Transverse colon (tissue), 4 donors: ENCODE data around the gene TP53AIP1.

Experiments
- POLR2AphosphoS5 ChIP-seq, 3 donors: sonication (generic); formaldehyde crosslinking; IDR thresholded peaks; one replicate each; pipeline ENCODE4 v1.6.1; 2016; ENCODE audit warnings: antibody characterized with exemption in 3 of 3
- TF ChIP-seq, protein P1 (sequence below), 5 experiments: fragments of 200-600 bp in 3 of 5; fragments of 450-650 bp in 2 of 5; sonication (generic) in 3 of 5; IDR thresholded peaks; 1 replicate in 2 of 5; 2 replicates in 3 of 5; pipeline ENCODE4 v1.5.1; 2016 to 2017; ENCODE audit warnings: antibody characterized with exemption in 5 of 5, inconsistent platforms in 3 of 5, mild to moderate bottlenecking in 2 of 5, moderate library complexity in 1 of 5

DNA sequence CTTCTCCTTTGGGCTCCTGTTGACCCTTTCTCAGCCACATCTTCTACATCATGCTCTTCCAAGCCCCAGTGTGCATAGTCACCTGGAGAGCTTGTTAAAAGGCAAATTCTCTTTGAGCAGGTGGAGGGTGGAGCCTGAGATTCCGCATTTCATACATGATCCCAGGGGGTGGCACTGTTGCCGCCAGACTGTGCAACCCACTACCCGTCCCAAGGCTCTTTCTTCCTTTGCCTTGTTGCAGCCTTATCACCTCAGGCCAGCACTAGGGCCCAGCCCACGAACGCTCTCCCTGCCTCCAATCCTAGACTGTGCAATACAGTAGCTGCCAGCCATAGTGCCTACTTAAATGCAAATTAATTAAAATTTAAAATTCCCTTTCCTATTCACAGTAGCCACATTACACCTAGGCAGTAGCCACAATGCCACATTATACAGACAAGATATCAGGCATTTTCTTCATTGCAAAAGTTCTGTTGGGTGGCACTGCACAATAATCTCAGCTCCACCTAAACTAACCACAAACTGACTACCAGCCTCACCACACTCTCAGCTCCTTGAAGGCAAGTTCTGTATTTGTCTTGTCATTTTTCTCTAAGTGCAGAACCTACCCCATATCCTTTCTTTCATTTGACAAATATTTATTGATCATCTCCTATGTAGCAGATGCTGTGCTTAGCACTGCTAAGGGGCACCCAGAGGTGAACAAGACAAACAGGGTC lies 56.1 kb downstream of the TP53AIP1 start:
- TF ChIP-seq, protein P1, sequence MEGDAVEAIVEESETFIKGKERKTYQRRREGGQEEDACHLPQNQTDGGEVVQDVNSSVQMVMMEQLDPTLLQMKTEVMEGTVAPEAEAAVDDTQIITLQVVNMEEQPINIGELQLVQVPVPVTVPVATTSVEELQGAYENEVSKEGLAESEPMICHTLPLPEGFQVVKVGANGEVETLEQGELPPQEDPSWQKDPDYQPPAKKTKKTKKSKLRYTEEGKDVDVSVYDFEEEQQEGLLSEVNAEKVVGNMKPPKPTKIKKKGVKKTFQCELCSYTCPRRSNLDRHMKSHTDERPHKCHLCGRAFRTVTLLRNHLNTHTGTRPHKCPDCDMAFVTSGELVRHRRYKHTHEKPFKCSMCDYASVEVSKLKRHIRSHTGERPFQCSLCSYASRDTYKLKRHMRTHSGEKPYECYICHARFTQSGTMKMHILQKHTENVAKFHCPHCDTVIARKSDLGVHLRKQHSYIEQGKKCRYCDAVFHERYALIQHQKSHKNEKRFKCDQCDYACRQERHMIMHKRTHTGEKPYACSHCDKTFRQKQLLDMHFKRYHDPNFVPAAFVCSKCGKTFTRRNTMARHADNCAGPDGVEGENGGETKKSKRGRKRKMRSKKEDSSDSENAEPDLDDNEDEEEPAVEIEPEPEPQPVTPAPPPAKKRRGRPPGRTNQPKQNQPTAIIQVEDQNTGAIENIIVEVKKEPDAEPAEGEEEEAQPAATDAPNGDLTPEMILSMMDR (IDR thresholded peaks at IDR 0.05) = peak in 1 of 5 experiments; percentile 14
- no peak for TF ChIP-seq POLR2AphosphoS5 (IDR thresholded peaks at IDR 0.05)
